Coronary artery (tissue), 2 donors: ENCODE measurements around the gene ADARB2.

Experiments used
- DNase-seq: peaks from one replicate; pipeline ENCODE4 v3.0.0-alpha.2; 2017; ENCODE audit warnings: low spot score
- H3K27ac ChIP-seq, 2 donors: fragments of 200-600 bp; sonication (generic); one replicate each; pipeline ENCODE4 v1.5.1; 2016 to 2019
- H3K4me3 ChIP-seq: fragments of 200-600 bp; sonication (generic); 2 replicates; pipeline ENCODE4 v1.5.1; 2016; ENCODE audit warnings: mild to moderate bottlenecking, moderate library complexity
- CTCF ChIP-seq: fragments of 200-600 bp; sonication (generic); IDR thresholded peaks from one replicate; pipeline ENCODE4 v1.5.1; 2019; ENCODE audit warnings: antibody characterized with exemption

The ADARB2 gene

GRCh38 chr10:1678084-1678483 lies 59.2 kb downstream of the ADARB2 start:
- no peak overlapping the region for H3K4me3 ChIP-seq
- H3K27ac ChIP-seq = no peak overlapping the region
- DNase-seq = no peak
- no peak for TF ChIP-seq CTCF

- H3K4me3 ChIP-seq = no peak overlapping the region
- no peak overlapping the region for H3K27ac ChIP-seq
- DNase-seq = no peak
- TF ChIP-seq CTCF = no peak
Observed at GRCh38 chr10:1677307-1677939, 59.9 kb downstream of the ADARB2 start.

- no peak overlapping the region for H3K27ac ChIP-seq
- DNase-seq = no peak
- TF ChIP-seq CTCF = no peak
- H3K4me3 ChIP-seq = no peak overlapping the region
Observed at GRCh38 chr10:1674501-1674900, 62.8 kb downstream of the ADARB2 start.

- Histone ChIP-seq H3K4me3 (no peak overlapping the region), H3K27ac (no peak overlapping the region)
- DNase-seq = no peak
- TF ChIP-seq CTCF = no peak
Observed at GRCh38 chr10:1673568-1674345, 63.6 kb downstream of the ADARB2 start.

GRCh38 chr10:1672001-1672781 lies 65.1 kb downstream of the ADARB2 start:
- Histone ChIP-seq H3K27ac (no peak overlapping the region), H3K4me3 (no peak overlapping the region)
- no peak for DNase-seq
- TF ChIP-seq CTCF = no peak

GRCh38 chr10:1671366-1672000 lies 65.8 kb downstream of the ADARB2 start:
- no peak for DNase-seq
- Histone ChIP-seq H3K4me3 (no peak overlapping the region), H3K27ac (no peak overlapping the region)
- no peak for TF ChIP-seq CTCF
